GM18907 (cell line): ENCODE data around the gene UBALD1.
A peak's percentile ranks its signal among the peaks of the same experiment; 100 is the strongest.

ENCODE experiments used
- ATAC-seq: cut with Tn5 transposase; IDR thresholded peaks from one replicate; pipeline ENCODE4 v1.9.1; 2021; ENCODE audit warnings: mild to moderate bottlenecking, moderate library complexity; ENCODE audit not compliant: unreplicated experiment

The UBALD1 gene

DNA sequence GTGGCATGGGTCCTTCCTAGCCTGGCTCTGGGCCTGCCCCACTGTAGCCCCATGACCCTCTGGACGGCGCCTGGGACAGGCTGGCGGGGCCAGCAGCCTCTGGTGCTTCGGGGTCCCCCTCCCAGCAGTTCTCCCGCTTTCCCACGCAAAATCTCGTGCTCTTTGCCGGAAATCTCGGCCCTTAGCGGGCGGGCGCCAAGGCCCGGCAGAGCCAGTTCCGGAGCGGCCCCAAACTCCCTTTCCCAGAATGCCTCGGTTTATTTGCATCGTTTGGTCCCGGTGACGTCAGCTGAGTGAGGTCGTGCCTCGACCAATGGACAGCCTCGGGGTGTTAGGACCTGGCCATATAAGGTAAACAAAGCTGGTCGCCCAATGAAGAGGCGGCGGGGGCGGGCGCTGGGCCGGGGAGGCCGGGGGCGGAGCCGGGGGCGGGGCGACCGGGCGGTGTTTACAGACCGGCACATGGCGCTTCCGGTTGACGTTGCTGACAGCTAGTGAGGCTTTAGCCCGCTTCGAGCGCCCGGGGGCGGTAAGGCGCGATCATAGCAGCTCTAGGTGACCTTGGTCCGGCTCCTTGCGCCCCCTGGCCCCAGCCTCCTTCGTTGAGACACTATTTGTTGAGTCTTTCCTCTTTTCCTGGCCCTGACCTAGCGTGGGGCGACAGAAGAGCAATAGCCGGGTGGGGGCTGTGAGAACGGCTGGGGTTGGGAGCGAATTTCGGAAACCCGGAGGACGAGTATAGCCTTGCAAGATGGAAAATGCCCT is 1.5 kb upstream of the UBALD1 start:
- ATAC-seq = peak; percentile 73

DNA sequence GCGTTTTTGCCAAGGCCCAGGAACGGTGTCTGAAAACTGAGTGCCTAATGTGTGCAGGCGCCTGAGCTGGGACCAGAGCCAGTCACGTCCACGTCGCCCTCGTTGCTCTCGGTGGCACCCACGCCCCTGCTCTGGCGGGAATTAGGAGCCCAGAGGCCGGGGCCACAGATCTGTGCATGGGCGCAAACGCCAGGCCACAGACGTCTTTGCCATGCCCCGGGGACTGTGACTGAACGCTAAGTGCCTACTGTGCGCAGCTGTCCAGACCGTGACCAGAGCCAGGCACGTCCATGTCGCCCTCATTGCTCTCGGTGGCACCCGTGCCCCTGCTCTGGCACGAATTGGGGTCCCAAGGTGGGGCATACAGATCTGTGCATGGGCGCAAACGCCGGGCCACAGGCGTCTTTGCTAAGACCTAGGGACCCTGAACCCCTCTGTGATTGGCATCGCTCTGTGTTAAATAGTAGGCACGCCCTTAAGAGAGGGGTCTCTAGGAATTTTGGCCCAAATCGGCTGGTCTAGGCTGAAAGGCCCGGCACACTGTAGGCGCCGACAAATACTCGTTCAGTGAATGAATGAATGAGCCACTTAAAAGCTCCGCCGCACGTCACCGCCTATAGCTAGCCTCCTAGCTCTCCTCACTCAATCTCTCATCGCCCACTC is 827 bp upstream of the UBALD1 start:
- no peak for ATAC-seq

DNA sequence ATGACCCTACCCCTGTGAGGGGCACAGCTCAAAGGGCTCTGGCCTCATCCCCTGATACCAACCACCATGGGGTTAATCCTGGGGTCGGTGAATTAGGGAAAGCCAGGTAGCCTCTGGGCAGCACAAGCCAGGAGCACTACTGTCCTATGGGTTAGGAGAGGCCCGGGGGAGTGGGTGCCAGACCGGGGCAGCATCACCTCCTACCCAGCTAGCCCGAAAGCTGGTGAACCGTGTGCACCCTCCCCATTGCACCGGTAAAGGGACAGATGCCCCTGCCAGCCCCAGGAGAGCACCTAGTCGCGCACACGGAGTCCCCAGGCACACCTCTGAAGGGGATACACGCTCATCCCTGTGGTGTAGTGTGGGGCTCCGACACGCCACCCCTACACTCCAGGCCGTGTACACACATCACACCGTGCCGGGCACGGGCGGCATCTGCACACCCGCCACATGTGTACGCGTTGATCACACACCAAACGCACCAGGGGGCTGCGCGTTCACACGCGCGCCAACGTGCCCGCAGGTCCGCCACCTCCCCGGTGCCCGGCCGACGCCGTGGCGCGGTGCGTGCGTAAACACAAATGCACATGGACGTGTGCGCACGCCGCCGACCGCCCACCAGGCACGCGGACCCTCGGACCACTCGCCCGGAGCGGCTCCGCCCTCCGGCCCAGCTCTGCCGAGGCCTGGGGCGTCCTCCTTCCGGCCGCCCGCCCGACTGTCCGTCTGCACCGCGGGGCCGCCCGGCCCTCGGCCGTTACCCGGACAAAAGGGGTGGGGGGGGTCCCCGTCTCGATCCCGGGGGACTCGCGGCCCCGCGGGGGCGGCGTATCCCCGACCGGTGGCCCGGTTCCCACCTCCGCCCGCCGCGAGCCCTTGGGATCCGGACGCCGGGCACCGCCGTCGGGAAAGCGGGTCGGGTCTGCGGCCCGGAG is 785 bp downstream of the UBALD1 start:
- ATAC-seq = no peak

DNA sequence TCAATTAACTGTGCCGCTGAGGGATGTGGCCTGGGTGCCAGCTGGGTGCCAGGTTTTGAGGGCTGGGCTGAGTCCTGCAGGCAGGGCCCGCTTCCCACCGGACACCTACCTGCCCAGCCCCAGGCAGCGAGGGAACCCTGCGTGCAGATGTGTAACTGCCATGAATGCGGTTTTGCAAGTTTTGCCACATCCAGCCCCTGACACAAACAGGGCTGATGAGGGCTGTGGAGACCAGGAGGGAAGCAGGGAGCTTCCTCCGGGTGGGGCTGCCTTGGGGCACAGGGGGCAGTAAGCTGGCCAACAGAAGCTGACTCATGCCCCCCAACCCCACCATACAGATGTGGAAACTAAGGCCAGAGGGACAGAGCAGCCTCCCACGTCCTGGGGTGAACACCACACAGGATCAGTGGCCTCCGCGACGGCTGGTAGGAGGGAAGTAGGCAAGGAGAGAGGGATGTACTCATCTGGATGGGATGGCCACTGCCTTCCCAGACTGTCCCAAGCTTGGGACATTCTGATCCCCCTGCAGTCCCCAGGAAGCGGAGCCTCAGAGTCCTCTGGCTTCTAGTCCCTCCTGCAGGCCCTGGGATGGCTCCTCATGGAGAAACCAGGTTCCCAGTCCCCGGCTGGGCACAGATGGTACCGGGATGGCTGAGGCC is 1.6 kb downstream of the UBALD1 start:
- no peak for ATAC-seq

DNA sequence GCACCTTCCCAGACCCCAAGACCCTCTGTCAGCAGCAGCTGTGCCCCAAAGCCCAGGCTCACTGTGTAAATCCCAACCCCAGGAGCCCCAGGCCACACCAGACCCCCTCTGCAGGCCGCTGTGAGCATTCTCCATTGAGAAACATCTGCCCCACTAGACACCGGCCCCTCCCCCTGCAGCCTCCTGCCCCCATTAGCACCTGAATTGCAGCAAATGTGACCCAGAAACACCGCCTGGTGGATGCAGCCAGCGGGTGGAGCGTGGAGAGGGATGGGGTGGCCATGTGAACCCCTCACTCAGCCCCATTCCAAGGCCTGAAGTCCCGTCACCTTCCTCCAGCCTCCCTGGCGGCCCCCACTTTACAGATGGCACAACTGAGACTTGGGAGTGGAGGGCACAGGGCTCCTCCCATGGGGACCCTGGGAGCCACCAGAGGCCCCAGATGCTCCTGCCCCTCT is 2.2 kb downstream of the UBALD1 start:
- no peak for ATAC-seq

DNA sequence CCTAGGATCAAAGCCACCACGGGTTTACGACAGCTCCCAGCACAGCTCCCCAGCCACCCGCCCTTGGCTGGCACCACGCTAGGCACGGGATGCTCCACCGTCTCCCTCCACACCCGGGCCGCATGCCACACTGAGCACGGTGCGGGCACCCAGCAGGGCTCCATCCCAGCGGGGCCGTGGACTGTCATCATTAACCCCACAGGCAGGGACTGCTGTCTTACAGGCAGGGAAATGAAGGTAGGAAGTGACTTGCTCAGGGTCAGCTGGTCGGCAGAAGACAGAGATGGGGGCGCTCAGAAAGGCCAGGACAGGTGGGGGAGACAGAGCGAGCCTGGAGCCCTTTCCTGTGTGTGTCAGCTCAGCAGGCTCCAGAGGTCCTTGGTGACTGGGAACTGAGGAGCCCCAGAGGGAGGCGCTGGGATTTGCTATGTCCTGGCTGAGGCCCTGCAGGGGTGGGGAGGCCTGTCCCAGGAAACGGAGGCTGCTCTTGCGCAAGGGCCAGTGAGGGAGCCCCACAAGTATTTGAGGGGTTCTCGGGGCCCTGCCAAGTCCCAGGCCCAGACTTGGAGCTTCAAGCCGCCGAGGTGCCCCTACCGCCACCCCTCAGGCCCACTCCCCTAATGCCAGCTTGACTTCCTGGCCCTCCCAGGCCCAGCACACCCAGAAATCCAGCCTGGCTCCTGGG is 3.2 kb downstream of the UBALD1 start:
- no peak for ATAC-seq

DNA sequence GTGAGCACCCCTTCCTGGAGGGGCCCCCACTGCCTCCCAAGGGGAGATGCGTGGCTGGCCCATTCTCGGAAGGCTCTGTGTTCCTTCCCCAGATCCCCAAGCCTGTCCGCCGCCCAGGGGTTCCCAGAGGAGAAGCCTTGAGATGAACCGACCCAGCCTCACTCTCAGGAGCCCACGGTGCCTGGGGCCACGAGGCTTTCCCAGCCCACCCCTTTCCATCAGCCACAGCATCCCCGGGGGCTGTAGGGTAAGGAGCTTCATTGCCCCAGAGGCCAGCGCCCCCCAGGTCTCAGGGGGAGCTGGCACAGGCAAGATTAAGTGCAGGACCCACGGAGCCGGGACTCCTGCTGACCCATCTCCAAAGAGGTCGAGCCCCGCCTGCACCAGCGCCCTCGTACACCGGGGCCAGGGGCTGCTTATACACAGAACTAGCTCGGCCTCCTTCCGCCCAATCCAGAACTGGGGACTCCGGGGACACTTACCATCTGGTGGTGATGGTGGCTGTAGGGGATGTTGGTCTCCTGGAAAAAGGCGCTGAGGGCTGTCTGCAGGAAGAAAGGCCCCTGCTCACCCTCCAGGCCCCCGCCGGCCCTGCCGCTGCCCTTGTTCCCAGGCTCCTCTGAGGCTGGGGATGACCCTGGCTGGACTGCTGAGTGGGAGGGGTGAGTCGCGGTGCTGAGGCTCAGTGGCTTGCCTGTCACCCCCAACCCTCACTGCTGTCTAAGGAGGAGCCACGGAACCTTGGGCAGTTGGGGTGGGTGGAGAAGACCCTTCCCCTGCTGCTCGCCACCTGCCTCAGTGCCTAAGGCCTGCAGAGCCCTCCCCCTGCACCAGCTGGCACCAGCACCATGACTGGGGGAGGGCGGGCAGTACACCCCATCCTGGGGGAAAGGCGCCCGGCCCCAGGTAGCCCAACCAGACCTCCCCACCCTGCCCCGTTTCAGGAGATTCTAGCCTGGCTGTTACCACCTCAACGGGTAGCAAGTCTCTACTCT is 4.4 kb downstream of the UBALD1 start:
- no peak for ATAC-seq

DNA sequence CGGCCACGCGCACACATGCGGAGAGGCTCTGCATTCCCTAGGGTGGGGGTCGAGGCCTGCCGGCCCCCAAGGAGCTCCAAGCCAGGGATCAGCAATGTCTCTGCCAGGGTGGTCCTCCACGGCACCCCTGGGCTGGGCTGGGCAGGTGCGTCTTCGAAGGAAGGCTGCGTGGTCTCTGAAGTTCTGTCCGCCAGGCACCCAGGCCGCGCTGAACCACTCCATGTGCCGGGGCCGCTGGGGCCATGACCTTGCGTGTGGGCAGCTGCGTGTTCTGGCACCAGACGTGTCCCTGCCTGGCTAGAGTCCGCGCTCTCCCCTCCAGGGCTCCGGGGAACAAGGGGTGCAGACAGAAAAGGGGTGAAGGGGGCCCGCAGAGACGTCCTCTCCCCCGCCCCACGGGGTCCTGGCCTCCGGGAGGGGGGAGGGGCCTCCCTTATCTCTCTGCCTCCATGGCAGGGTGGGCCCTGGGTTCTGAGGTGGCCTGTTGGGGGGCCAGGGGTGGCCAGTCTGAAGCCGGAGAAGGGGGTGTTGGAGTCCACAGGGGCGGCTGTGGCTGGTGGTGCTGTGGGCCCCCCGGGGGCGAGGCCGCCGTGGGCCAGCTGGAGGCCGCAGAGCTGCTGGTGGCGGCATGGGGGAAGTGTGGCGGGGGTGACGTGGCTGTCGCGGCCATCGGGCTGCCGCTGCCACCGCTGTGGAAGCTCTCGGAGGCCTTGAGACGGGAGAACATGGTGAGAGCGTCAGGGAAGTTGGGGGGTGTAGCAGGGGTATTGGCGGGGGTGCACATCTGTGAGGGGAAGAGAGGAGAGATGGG is 5.3 kb downstream of the UBALD1 start:
- no peak for ATAC-seq

DNA sequence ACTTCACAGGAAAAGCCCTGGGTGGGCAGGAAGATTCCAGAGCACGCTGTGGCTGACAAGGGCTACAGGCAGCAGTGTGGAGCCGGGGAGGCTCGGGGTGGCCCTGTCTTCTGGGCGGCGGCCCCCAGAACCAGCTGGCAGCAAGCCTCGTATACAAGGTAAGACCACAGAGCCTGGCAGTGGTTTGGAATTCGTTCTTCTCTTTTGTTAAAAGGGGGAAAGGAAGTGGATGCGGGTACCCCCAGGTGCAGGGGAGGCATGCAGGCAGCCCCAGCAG is 6.0 kb downstream of the UBALD1 start:
- no peak for ATAC-seq

DNA sequence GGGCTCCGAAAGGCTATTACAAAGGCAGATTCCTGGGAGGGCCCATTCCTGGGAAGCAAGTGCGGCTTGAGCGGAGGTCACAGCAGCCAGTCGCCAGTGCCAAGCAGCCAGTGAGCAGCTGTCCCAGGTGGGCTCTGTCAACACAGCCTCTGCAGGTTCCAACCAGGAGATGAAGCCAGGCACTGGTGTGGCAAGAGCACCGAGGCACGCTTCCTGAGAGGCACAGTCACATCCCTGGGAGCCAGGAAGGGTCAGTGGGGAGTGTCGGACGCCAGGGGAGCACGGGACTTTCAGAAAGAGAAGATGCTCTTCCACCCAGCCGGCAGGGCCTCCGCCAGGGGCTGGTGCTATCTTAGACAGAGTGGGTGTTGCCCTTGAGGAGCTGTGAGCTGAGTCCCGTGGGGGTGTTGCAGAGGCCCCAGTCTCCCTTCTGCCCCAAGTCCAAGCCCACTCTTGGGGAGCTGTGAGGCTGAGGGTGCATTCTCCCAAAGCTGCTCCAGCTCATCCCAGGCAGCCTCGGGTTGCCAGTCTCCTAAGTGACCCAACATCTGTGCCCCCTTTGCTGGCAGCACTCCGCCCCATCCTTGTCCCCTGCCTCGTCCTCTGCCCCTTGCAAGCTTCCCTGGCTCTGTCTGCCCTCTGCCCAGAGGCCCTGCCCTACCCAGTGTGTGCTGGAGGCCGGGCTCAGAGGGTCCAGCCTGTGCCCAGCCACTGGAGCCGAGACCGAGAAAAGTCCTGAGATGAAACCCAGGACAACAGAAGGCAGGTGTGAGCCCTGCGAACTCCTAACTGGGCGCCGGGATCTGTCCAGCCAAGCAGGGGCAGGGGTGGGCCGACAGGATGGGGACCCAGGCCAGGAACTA is 6.6 kb downstream of the UBALD1 start:
- no peak for ATAC-seq

DNA sequence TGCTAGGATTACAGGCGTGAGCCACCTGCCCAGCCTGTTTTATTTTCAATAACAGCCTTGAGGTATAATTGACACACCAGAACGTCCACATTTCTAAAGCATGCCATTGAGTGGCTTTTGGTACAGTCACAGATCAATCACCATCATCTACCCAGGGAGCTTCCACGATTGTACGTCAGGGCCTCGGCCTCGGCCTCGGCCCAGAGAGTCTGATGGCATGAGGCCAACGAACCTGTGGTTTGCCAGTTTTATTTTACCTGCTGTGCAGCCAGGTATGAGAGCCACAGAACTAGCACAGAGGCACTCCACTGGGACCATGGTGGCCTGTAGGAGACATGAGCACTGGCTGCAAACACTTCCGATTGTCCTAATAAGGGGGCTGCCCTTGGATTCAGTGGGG is 8.3 kb downstream of the UBALD1 start:
- ATAC-seq = no peak

DNA sequence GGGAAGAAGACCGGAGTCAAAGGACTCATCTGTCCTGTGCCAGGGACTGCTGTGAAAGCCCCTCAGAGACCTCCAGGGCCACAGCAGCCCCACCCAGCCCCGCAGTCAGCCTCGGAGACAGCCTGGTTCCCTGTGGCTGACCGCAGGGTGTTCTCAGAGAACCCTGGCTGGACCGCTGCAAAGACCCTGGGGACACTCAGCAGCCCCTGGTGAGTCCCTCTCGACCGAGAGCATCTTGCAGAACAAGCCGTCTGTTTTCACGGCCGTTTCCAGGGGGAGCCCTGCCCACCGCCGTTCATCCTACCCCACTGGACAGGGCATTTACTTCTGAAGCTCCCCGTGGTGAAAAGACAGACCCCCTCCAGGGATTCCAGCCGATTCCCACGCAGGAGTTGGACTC is 10.3 kb downstream of the UBALD1 start:
- ATAC-seq = no peak

DNA sequence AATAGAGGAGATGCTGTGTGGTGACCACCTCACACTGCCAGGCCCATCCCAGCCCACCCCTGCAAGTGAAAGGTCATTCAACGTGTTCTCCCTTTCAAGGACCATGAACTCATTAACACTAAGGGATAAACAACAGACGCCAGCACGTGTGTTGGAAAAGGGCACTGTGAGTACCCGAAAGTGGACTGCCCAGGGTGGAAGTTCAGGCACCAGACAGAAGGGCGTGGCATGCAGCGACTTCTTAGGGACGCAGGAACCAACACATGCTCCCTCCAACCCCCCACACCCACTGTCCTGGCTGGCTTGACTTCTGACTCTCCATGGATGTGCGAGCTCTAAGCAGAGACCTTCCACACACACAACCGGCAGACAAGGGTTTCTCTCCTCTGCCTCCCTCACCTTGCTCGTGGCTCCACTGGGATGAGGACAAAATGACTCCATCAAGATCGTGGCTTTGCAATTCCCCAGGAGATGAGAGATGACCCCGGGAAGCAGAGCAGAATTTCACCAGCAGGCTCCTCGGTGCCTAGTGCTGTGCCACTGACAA is 11.0 kb downstream of the UBALD1 start:
- ATAC-seq = no peak

DNA sequence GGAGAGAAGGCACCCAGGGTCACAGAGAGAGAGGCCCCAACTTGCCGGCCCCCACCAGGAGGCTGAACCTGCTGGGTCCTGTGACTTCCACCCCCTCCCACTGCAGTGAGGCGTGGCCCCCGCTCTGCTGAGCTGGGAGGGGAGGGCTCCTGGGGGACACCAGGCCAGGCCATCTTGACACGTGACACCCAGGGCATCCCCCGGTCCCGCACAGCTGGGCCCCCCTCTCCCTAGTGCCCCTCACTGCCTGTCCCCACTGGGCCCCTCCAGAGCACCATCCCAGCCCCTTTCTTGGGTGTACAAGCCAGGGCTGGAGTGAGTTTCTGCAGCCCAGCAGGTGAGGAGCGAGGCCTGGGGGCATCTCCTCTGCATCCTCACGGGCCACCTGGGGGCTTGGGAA is 12.4 kb downstream of the UBALD1 start:
- ATAC-seq = no peak

DNA sequence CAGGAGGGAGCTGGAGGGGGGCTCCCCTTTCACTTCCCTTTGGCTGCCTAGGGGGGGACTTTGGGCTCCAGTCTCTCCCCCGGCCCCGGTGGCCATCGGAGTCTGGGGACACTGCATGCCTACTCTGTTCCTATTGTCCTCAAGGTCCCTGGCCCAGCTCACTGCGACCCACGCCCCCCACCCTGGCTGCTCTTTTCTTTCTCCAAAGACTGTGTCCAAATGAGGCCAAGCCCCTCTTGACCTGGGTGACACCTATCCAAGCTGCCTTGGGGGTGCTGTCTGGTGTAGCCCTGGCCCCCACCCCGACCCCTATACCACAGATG is 12.9 kb downstream of the UBALD1 start:
- ATAC-seq = no peak

DNA sequence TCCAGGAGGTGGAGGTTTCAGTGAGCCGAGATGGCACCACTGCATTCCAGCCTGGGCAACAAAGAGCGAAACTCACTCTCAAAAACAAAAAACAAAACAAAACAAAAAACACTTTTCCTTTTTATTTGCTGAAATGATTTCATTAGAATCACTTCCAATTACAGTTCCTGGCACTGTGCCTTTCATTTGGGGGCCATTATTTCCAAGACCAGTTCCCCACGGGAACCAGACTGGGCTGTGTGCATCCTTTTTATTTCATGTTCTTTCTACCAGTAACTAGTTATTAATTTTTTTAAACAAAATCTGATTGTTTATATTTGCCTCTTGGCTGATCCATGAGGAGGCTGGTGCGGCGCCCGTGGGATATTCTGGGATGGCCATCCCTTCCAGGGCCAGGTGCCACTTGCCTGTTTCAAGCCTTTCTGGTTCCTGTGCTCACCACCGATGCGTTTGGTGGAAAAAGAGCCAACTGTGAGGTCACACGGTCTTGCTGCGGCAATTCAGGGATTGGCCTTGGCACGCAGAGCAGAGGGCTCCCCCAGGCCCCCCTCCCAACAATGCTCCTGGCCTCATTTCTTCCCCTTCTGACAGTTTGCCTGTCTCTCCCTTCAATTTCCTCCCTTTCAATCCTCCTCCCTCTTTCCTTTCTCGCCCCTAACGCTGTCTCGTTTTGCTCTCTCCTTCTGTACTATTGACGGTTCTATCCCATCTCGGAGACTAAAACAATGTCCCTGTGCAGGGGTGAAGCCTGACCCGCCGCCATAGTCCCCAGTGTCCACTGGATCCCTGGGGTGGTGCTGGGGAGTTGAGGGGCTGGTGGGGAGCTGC is 13.4 kb downstream of the UBALD1 start:
- ATAC-seq = no peak

DNA sequence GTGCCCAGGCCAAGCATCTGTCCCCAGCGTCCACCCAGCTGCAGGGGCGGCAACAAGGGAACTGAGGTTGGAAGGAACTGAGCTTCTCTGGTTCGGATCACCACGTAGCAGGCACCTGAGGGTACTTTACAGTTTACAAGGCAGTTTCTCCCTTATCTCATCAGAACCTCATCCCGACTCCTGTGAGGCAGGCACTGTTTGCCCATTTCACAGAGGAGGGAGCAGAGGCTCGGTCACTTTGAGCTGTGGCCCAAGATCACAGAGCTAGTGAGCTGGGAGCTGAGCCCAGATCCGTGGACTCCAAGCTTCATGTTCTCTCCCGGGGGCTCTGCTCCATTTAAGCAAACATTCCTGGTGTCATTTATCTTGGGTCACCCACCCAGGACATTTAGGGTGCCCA is 15.1 kb downstream of the UBALD1 start:
- no peak for ATAC-seq
